Measurements from ENCODE around the gene GRIP2.
A peak's percentile ranks its signal among the peaks of the same experiment; 100 is the strongest.

The GRIP2 gene

GRCh38 chr3:14491396-14492190 lies 48.5 kb downstream of the GRIP2 start:
- Histone ChIP-seq H3K23ac (ENCODE audit: low read length) (no peak overlapping the region), H3K18ac (ENCODE audit: low read length) (no peak overlapping the region), H2BK5ac (ENCODE audit: low read depth, low read length, poor library complexity) (no peak overlapping the region), H3K4ac (ENCODE audit: low read depth, low read length) (no peak overlapping the region), H4K12ac (ENCODE audit: low read depth, low read length) (no peak overlapping the region), H2AK5ac (ENCODE audit: low read length) (no peak overlapping the region), H3K36me3 (ENCODE audit: control insufficient read depth in 1 of 2, insufficient read depth in 2 of 2, low read length in 2 of 2) (peaks cover 20 to 21% of the 10 kb centered on the region in 2 experiments), H2BK12ac (ENCODE audit: low read length) (no peak overlapping the region), H3K14ac (ENCODE audit: low read length) (no peak overlapping the region), H3K79me1 (ENCODE audit: low read length) (no peaks in the 10 kb centered on the region), H2BK120ac (ENCODE audit: insufficient read depth, low read length, poor library complexity) (no peak overlapping the region), H4K8ac (ENCODE audit: low read depth, low read length) (no peak overlapping the region), H3K4me1 (ENCODE audit: control insufficient read depth in 1 of 2, insufficient read depth in 2 of 2, low read length in 2 of 2) (no peaks in the 10 kb centered on the region), H3K79me2 (ENCODE audit: control insufficient read depth, insufficient read depth, low read length, poor library complexity) (no peaks in the 10 kb centered on the region), H3K9me3 (ENCODE audit: insufficient read depth, low read depth, low read length) (peaks cover 4% of the 10 kb centered on the region), H4K91ac (ENCODE audit: low read depth, low read length) (no peak overlapping the region), H3K9ac (ENCODE audit: low read length) (no peak overlapping the region), H3K4me2 (ENCODE audit: low read length) (no peak overlapping the region), H3K27me3 (ENCODE audit: insufficient read depth, low read length) (no peaks in the 10 kb centered on the region), H2AFZ (ENCODE audit: insufficient read depth, low read length, poor library complexity) (no peak overlapping the region), H3K4me3 (ENCODE audit: low read depth, low read length) (no peak overlapping the region), H3K27ac (ENCODE audit: low read depth, low read length) (no peak overlapping the region)
- DNase-seq: no peak
- WGBS (ENCODE audit: extremely low coverage, insufficient coverage, insufficient read length): no CpG with 5 or more reads among the region's 17 CpGs

GRCh38 chr3:14490831-14491230 lies 49.3 kb downstream of the GRIP2 start:
- Histone ChIP-seq H3K36me3 (ENCODE audit: control insufficient read depth in 1 of 2, insufficient read depth in 2 of 2, low read length in 2 of 2) (peaks cover 28% of the 10 kb centered on the region in 2 experiments), H3K79me2 (ENCODE audit: control insufficient read depth, insufficient read depth, low read length, poor library complexity) (no peaks in the 10 kb centered on the region), H3K27me3 (ENCODE audit: insufficient read depth, low read length) (no peaks in the 10 kb centered on the region), H3K4me2 (ENCODE audit: low read length) (no peak overlapping the region), H3K14ac (ENCODE audit: low read length) (no peak overlapping the region), H2BK5ac (ENCODE audit: low read depth, low read length, poor library complexity) (no peak overlapping the region), H3K79me1 (ENCODE audit: low read length) (no peaks in the 10 kb centered on the region), H3K9ac (ENCODE audit: low read length) (no peak overlapping the region), H3K4me3 (ENCODE audit: low read depth, low read length) (no peak overlapping the region), H2AFZ (ENCODE audit: insufficient read depth, low read length, poor library complexity) (no peak overlapping the region), H4K12ac (ENCODE audit: low read depth, low read length) (no peak overlapping the region), H2BK120ac (ENCODE audit: insufficient read depth, low read length, poor library complexity) (no peak overlapping the region), H3K18ac (ENCODE audit: low read length) (no peak overlapping the region), H3K9me3 (ENCODE audit: insufficient read depth, low read depth, low read length) (peaks cover 4% of the 10 kb centered on the region), H3K4me1 (ENCODE audit: control insufficient read depth in 1 of 2, insufficient read depth in 2 of 2, low read length in 2 of 2) (no peaks in the 10 kb centered on the region), H4K91ac (ENCODE audit: low read depth, low read length) (no peak overlapping the region), H2AK5ac (ENCODE audit: low read length) (no peak overlapping the region), H4K8ac (ENCODE audit: low read depth, low read length) (no peak overlapping the region), H3K23ac (ENCODE audit: low read length) (no peak overlapping the region), H3K27ac (ENCODE audit: low read depth, low read length) (no peak overlapping the region), H3K4ac (ENCODE audit: low read depth, low read length) (no peak overlapping the region), H2BK12ac (ENCODE audit: low read length) (no peak overlapping the region)
- peak; percentile 80 to 82 for DNase-seq
- WGBS (ENCODE audit: extremely low coverage, insufficient coverage, insufficient read length): no CpG with 5 or more reads among the region's 2 CpGs

DNA sequence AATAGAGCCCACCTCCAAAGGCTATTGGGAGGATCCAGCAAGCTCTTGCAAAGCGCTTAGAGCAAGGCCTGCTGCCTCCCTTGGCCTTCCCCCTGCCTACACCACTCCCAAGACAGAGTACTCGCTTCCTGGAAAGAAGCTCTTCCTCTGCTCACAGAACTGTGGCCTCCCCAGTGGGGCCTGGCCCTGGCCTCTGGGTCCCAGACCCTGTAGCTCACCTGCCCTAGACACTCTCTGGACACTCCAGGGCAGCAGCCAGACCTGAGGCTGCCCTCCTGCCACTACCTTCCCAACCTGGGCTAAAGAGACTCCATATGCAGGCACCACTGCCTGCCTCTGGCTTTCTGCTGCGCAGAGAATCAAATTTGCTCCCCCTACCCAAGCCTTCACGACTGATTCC lies 49.9 kb downstream of the GRIP2 start:
- H3K36me3 ChIP-seq (ENCODE audit: control insufficient read depth in 1 of 2, insufficient read depth in 2 of 2, low read length in 2 of 2): peaks cover 30 to 31% of the 10 kb centered on the region in 2 experiments
- H2AK5ac ChIP-seq (ENCODE audit: low read length): no peak overlapping the region
- no peak overlapping the region for H3K18ac ChIP-seq (ENCODE audit: low read length)
- H3K4me1 ChIP-seq (ENCODE audit: control insufficient read depth in 1 of 2, insufficient read depth in 2 of 2, low read length in 2 of 2): no peaks in the 10 kb centered on the region
- H3K4me2 ChIP-seq (ENCODE audit: low read length): no peak overlapping the region
- no peak overlapping the region for H2BK12ac ChIP-seq (ENCODE audit: low read length)
- no peak overlapping the region for H3K9ac ChIP-seq (ENCODE audit: low read length)
- H4K91ac ChIP-seq (ENCODE audit: low read depth, low read length): no peak overlapping the region
- H4K8ac ChIP-seq (ENCODE audit: low read depth, low read length): no peak overlapping the region
- H3K79me2 ChIP-seq (ENCODE audit: control insufficient read depth, insufficient read depth, low read length, poor library complexity): no peaks in the 10 kb centered on the region
- no peak overlapping the region for H3K4ac ChIP-seq (ENCODE audit: low read depth, low read length)
- peaks cover 4% of the 10 kb centered on the region for H3K9me3 ChIP-seq (ENCODE audit: insufficient read depth, low read depth, low read length)
- H3K27ac ChIP-seq (ENCODE audit: low read depth, low read length): no peak overlapping the region
- H2BK5ac ChIP-seq (ENCODE audit: low read depth, low read length, poor library complexity): no peak overlapping the region
- H2AFZ ChIP-seq (ENCODE audit: insufficient read depth, low read length, poor library complexity): no peak overlapping the region
- no peak overlapping the region for H2BK120ac ChIP-seq (ENCODE audit: insufficient read depth, low read length, poor library complexity)
- no peak overlapping the region for H3K14ac ChIP-seq (ENCODE audit: low read length)
- H3K4me3 ChIP-seq (ENCODE audit: low read depth, low read length): no peak overlapping the region
- WGBS (ENCODE audit: extremely low coverage, insufficient coverage, insufficient read length): no CpG with 5 or more reads among the region's 4 CpGs
- no peaks in the 10 kb centered on the region for H3K27me3 ChIP-seq (ENCODE audit: insufficient read depth, low read length)
- H3K23ac ChIP-seq (ENCODE audit: low read length): no peak overlapping the region
- no peak overlapping the region for H4K12ac ChIP-seq (ENCODE audit: low read depth, low read length)
- H3K79me1 ChIP-seq (ENCODE audit: low read length): no peaks in the 10 kb centered on the region
- DNase-seq: no peak

DNA sequence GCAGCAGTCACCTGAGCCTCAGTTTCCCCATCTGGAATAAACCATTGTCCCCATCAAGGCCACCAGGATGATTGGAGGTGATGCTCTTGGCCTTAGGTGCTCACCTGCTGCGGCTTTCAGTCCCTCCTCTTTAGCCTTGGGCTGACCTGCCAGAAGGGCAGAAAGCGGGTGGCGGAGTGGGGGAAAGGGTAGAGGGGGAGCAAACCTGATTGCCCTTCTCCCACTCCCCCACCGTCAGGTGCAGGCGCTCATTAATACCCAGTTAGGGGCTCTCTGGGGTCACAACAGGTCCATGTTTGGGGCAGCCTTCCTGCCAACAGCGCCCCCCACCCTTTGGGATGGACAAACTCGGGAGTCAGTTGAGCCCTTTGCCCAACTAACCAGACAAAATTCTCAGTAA lies 50.5 kb downstream of the GRIP2 start:
- Histone ChIP-seq H3K9ac (ENCODE audit: low read length) (no peak overlapping the region), H2BK12ac (ENCODE audit: low read length) (no peak overlapping the region), H3K23ac (ENCODE audit: low read length) (no peak overlapping the region), H3K79me2 (ENCODE audit: control insufficient read depth, insufficient read depth, low read length, poor library complexity) (no peaks in the 10 kb centered on the region), H3K4ac (ENCODE audit: low read depth, low read length) (no peak overlapping the region), H2AK5ac (ENCODE audit: low read length) (no peak overlapping the region), H3K27me3 (ENCODE audit: insufficient read depth, low read length) (no peaks in the 10 kb centered on the region), H2BK5ac (ENCODE audit: low read depth, low read length, poor library complexity) (no peak overlapping the region), H3K4me1 (ENCODE audit: control insufficient read depth in 1 of 2, insufficient read depth in 2 of 2, low read length in 2 of 2) (no peaks in the 10 kb centered on the region), H4K8ac (ENCODE audit: low read depth, low read length) (no peak overlapping the region), H2BK120ac (ENCODE audit: insufficient read depth, low read length, poor library complexity) (no peak overlapping the region), H3K27ac (ENCODE audit: low read depth, low read length) (no peak overlapping the region), H3K14ac (ENCODE audit: low read length) (no peak overlapping the region), H3K9me3 (ENCODE audit: insufficient read depth, low read depth, low read length) (peaks cover 4% of the 10 kb centered on the region), H2AFZ (ENCODE audit: insufficient read depth, low read length, poor library complexity) (no peak overlapping the region), H3K79me1 (ENCODE audit: low read length) (no peaks in the 10 kb centered on the region), H4K12ac (ENCODE audit: low read depth, low read length) (no peak overlapping the region), H3K36me3 (ENCODE audit: control insufficient read depth in 1 of 2, insufficient read depth in 2 of 2, low read length in 2 of 2) (peaks cover 32 to 33% of the 10 kb centered on the region in 2 experiments), H3K18ac (ENCODE audit: low read length) (no peak overlapping the region), H4K91ac (ENCODE audit: low read depth, low read length) (no peak overlapping the region), H3K4me3 (ENCODE audit: low read depth, low read length) (no peak overlapping the region), H3K4me2 (ENCODE audit: low read length) (no peak overlapping the region)
- DNase-seq: no peak
- WGBS (ENCODE audit: extremely low coverage, insufficient coverage, insufficient read length): no CpG with 5 or more reads among the region's 7 CpGs
